ENCODE data around the gene DEAF1. TPM values are rescaled to one million over a fixed set of nuclear protein-coding genes. Genes with fewer than 3 reads are reported as not detected.

DEAF1 gene
- total RNA-seq, 1 experiment from 2014 or later = 62.2 TPM

GRCh38 chr11:709109-709997, 14.3 kb upstream of the DEAF1 start:
- no peak for TF ChIP-seq E2F1 (CRISPR knock-in tag; IDR thresholded peaks at IDR 0.05)
- TF ChIP-seq FOXP4 (CRISPR knock-in tag; IDR thresholded peaks at IDR 0.05) = no peak
- no peak for TF ChIP-seq CBFB (CRISPR knock-in tag; IDR thresholded peaks at IDR 0.05; ENCODE audit: low read depth)
- TF ChIP-seq ZNF263 (CRISPR knock-in tag; IDR thresholded peaks at IDR 0.05; ENCODE audit: low read depth) = no peak
- no peak for TF ChIP-seq KAT7 (CRISPR knock-in tag; IDR thresholded peaks at IDR 0.05; ENCODE audit: borderline replicate concordance)
- Mint-ChIP-seq H3K27ac (no peak overlapping the region), H3K9me3 (no peaks in the 10 kb centered on the region), H3K4me3 (no peak overlapping the region), H3K27me3 (ENCODE audit: low read depth) (no peaks in the 10 kb centered on the region), H3K4me1 (peaks cover 30% of the 10 kb centered on the region), H3K36me3 (no peaks in the 10 kb centered on the region)
- no peak for ATAC-seq
- POLR2A ChIA-PET = interaction anchor here (0.6 to 0.8 kb wide), 2 partner anchors 17 to 73 kb away, joined by 3 read pairs; no protein-coding TSS in a partner anchor
- DNase-seq (ENCODE audit: low spot score) = no peak
- CTCF ChIA-PET = interaction anchor here (0.6 to 1.3 kb wide), 3 partner anchors 11 to 18 kb away, joined by 3 to 7 read pairs (median 3); no protein-coding TSS in a partner anchor

GRCh38 chr11:708511-708910, 13.5 kb upstream of the DEAF1 start:
- ATAC-seq (no peak), DNase-seq (ENCODE audit: low spot score) (no peak)
- H3K27ac Mint-ChIP-seq = no peak overlapping the region
- no peaks in the 10 kb centered on the region for H3K27me3 Mint-ChIP-seq (ENCODE audit: low read depth)
- CTCF ChIA-PET = no interaction called here
- H3K9me3 Mint-ChIP-seq = no peaks in the 10 kb centered on the region
- H3K36me3 Mint-ChIP-seq = no peaks in the 10 kb centered on the region
- H3K4me1 Mint-ChIP-seq = peaks cover 30% of the 10 kb centered on the region
- no peak for TF ChIP-seq ZNF396 (CRISPR knock-in tag; IDR thresholded peaks at IDR 0.05; ENCODE audit: borderline replicate concordance)
- TF ChIP-seq FOXP1 (CRISPR knock-in tag; IDR thresholded peaks at IDR 0.05; ENCODE audit: borderline replicate concordance) = 0 out of 2 replicates have a peak, but pooled peaks have one; percentile 2
- POLR2A ChIA-PET = no interaction called here
- no peak overlapping the region for H3K4me3 Mint-ChIP-seq

GRCh38 chr11:707817-708420, 12.9 kb upstream of the DEAF1 start:
- DNase-seq (ENCODE audit: low spot score) (no peak), ATAC-seq (no peak)
- POLR2A ChIA-PET = no interaction called here
- Mint-ChIP-seq H3K9me3 (no peaks in the 10 kb centered on the region), H3K36me3 (no peaks in the 10 kb centered on the region), H3K27ac (no peak overlapping the region), H3K4me3 (peak overlapping the region; percentile 36), H3K4me1 (peaks cover 30% of the 10 kb centered on the region), H3K27me3 (ENCODE audit: low read depth) (no peaks in the 10 kb centered on the region)
- CTCF ChIA-PET = no interaction called here
- TF ChIP-seq ZNF281 (CRISPR knock-in tag; IDR thresholded peaks at IDR 0.05) (no peak), CREB1 (CRISPR knock-in tag; IDR thresholded peaks at IDR 0.05) (no peak), ZNF416 (CRISPR knock-in tag; IDR thresholded peaks at IDR 0.05) (no peak), IRF1 (CRISPR knock-in tag; IDR thresholded peaks at IDR 0.05) (no peak), ZNF512 (CRISPR knock-in tag; IDR thresholded peaks at IDR 0.05; ENCODE audit: borderline replicate concordance) (no peak), ATF6 (CRISPR knock-in tag; IDR thresholded peaks at IDR 0.05) (no peak), RORB (CRISPR knock-in tag; IDR thresholded peaks at IDR 0.05) (no peak), SMAD3 (CRISPR knock-in tag; IDR thresholded peaks at IDR 0.05; ENCODE audit: borderline replicate concordance) (no peak), TEAD4 (CRISPR knock-in tag; IDR thresholded peaks at IDR 0.05) (no peak), PREB (CRISPR knock-in tag; IDR thresholded peaks at IDR 0.05; ENCODE audit: borderline replicate concordance) (no peak), PRRX2 (CRISPR knock-in tag; IDR thresholded peaks at IDR 0.05) (no peak)

Measured in WTC11 (cell line).